Fibroblast of mammary gland (primary cell): Measurements from ENCODE around the gene MAP4K3.
A peak's percentile ranks its signal among the peaks of the same experiment; 100 is the strongest.

ENCODE experiments used
- DNase-seq: peaks from one replicate; pipeline ENCODE4 v3.0.0-alpha.2; 2010; ENCODE audit warnings: low read depth
- H3K4me3 ChIP-seq: 2 replicates; pipeline ENCODE4 v1.5.1; 2011; ENCODE audit warnings: low read depth, mild to moderate bottlenecking, low read length, moderate library complexity; ENCODE audit not compliant: control insufficient read depth
- TF ChIP-seq, protein P1 (sequence below): conservative IDR thresholded peaks from 2 replicates; pipeline ENCODE4 v1.5.1; 2011; ENCODE audit warnings: low read depth, low read length, inconsistent platforms; ENCODE audit not compliant: control insufficient read depth, insufficient read depth

Gene MAP4K3

DNA sequence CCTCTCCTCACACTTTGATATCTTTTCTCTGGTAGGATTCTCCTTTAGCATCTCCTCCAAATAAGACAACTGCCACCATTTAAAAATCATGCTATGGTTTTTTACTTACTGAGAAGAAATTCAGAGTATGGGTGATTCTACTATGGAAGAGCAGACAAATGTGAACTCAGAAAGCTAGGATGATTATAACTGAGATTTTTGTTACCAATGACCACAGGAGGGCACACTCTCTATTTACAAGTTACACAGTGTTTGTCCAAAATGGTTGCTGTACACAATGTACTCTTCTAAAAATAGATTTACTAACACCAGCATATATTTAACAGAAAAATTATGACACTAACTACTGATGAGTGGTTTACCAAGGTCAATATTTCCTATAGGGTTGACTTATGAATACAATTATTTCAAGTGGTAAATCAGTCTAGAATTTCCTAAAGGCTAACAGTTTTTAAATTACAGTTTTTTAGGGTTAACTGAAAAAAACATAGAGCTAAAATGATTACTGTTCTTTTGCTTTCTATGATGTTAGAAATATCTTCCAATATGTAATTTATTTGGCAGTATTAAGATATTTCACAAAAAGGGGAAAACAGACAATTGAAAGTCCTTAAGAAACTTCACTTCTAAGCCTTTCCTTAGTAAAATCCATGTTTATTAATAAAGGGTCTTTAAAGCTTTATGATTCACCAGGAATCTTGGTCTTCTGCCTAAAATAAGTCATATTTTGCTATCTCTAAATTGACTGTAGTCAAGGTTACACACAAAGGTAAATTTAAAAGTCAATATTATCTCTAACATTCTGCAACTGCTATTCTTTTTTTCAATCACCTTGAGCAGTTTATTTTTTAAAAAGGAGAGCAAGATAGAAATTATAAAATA lies 57.2 kb downstream of the MAP4K3 start:
- peak; percentile 82 for DNase-seq
- H3K4me3 ChIP-seq, result no peak overlapping the region
- TF ChIP-seq, protein P1, sequence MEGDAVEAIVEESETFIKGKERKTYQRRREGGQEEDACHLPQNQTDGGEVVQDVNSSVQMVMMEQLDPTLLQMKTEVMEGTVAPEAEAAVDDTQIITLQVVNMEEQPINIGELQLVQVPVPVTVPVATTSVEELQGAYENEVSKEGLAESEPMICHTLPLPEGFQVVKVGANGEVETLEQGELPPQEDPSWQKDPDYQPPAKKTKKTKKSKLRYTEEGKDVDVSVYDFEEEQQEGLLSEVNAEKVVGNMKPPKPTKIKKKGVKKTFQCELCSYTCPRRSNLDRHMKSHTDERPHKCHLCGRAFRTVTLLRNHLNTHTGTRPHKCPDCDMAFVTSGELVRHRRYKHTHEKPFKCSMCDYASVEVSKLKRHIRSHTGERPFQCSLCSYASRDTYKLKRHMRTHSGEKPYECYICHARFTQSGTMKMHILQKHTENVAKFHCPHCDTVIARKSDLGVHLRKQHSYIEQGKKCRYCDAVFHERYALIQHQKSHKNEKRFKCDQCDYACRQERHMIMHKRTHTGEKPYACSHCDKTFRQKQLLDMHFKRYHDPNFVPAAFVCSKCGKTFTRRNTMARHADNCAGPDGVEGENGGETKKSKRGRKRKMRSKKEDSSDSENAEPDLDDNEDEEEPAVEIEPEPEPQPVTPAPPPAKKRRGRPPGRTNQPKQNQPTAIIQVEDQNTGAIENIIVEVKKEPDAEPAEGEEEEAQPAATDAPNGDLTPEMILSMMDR, result peak; percentile 59

DNA sequence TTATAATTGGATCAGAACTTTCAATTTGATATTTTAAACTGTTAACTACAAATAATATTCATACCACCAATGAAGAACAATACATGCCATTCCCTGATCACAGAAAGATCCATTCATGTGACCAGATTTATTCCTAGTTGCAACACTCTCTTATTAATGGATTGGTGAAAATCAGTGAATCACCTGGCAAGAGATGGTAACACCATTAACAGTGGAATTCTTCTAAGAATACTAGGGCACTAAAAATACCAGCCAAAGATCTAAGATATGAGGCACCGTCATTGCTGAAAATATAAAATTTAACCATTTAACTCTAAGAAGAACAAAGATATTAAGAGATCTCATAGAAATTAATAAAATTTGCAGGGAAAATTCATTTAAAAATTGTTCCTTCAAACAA lies 58.1 kb downstream of the MAP4K3 start:
- no peak for DNase-seq
- TF ChIP-seq, protein P1, result no peak
- H3K4me3 ChIP-seq, result no peak overlapping the region

DNA sequence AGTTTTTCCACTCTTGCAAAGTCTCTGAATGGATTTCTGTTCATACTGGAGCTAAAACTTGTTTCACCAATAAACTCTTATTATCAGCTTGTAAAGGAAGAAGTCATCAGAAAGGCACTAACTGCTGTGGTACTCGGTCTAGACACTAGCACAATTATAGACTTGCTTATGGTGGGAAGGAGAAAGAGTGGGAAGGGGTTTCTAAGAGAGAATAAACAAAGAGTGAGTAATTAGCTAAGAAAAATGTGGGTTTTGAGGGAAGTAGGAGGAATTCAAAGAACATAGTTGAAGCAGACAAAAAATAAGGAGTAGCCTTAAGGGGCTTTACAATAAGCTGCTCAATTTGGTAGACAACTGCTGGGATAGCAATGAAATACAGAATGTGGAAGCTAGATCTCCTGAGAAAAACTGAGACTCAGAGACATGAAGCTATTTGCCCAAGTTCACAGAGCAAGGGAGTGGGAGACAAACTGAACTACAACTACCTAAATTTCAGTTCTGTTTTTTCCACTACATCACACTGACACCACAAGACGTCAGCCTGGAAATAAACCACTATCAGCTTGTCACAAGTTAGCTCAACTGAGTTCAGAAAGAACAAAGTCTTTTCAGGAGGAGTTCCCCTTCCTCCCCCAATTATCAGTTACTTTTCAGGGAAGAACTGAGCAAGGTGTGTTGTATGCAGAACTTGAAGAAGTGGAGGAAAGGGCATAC lies 59.7 kb downstream of the MAP4K3 start:
- no peak for DNase-seq
- TF ChIP-seq, protein P1, result no peak
- no peak overlapping the region for H3K4me3 ChIP-seq

DNA sequence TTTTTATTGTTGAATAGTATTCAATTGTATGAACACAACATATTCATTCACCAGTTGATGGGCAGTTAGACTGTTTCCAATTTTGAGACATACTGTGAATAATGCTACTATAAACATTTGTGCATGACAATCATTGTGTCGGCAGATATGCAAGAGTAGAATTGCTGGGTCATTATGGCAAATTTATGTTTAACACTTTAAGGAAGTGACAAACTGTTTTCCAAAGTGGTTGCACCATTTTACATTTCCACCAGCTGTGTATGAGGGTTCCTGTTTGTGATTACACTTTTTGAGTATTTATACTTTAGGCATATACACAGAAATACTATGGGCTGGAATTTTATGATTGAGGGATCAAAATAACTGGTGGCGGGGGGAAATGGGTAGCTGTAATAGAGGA lies 61.2 kb downstream of the MAP4K3 start:
- no peak for DNase-seq
- H3K4me3 ChIP-seq, result no peak overlapping the region
- TF ChIP-seq, protein P1, result no peak

DNA sequence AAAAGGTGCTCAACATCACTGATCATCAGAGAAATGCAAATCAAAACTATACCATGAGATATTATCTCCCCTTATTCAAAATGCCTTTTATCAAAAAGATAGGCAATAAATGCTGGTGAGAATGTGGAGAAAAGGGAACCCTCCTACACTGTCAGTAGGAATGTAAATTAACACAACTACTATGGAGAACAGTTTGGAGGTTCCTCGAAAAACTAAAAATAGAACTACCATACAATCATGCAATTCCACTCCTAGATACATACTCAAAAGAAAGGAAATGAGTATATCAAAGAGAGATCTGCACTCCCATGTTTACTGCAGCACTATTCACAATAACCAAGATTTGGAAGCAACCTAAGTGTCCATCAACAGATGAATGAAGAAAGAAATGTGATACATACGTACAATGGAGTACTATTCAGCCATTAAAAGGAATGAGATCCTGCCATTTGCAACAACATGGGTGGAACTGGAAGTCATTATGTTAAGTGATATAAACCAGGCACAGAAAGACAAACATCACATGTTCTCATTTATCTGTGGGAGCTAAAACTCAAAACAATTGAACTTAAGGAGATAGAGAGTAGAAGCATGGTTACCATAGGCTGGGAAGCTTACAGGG lies 63.8 kb downstream of the MAP4K3 start:
- no peak for DNase-seq
- H3K4me3 ChIP-seq, result no peak overlapping the region
- TF ChIP-seq, protein P1, result no peak

DNA sequence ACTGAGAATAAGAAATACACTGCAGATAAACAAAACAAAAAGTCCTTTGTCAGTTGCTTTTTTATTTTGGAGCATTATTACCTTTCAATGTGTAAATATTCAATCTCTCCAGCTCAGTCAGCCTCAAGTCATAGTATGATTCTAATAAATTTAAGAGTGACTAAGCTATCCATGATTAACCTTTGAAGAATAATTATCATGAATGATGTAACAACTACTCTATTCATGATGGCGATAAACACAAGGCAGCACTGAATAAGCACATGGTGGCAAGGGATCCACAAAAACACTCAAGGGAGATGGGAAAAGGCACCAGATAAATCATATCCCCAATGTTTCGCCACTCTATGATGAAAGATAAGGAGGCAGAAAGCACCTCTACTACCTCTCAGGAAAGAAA lies 67.0 kb downstream of the MAP4K3 start:
- TF ChIP-seq, protein P1, result no peak
- no peak overlapping the region for H3K4me3 ChIP-seq
- DNase-seq, result peak; percentile 41
